HCT116 (cell line): ENCODE results near the gene FRAS1. TPM values are rescaled to one million over a fixed set of nuclear protein-coding genes. Genes with fewer than 3 reads are reported as not detected.

Source experiments
- ATAC-seq: fragments of 200-7000 bp; cut with Tn5 transposase; 2 replicates; pipeline ENCODE4 v1.9.1; 2020; ENCODE audit warnings: mild to moderate bottlenecking, moderate library complexity
- BruUV-seq: library from RNA; stranded (reverse); fragments of 400-500 nt; replicated peaks from 2 replicates; lab custom pipeline; 2021; lab: Mats Ljungman, UMichigan
- CTCF ChIA-PET: fragments of 300-600 bp; sonication (Branson Sonifier 250); formaldehyde crosslinking; loops from one replicate; lab custom pipeline; 2021; ENCODE audit warnings: antibody characterized with exemption; lab: Charles Lee
- POLR2A ChIA-PET: fragments of 300-600, 350-600 bp; sonication (Branson Sonifier 250); formaldehyde crosslinking; loops from one replicate; lab custom pipeline; 2021; ENCODE audit warnings: antibody characterized with exemption; lab: Charles Lee
- RAD21 ChIA-PET, 2 experiments: fragments of 300-600 bp; sonication (Branson Sonifier 250); formaldehyde crosslinking; loops; one replicate each; lab custom pipeline; 2023; ENCODE audit warnings: low total read pairs in 2 of 2; ENCODE audit not compliant: uncharacterized antibody in 2 of 2, unreplicated experiment in 2 of 2, low non-redundant PET in 1 of 2; lab: Charles Lee
- DNase-seq: peaks from one replicate; pipeline ENCODE4 v3.0.0-alpha.2; 2010; ENCODE audit warnings: low read depth, low spot score
- H2AFZ ChIP-seq: fragments of 200-600 bp; shearing (Covaris generic), sonication (generic); 2 replicates; pipeline ENCODE4 v1.6.1; 2017; ENCODE audit warnings: low read depth, mixed run types, mixed read lengths, antibody characterized with exemption, low read length; ENCODE audit not compliant: poor library complexity, severe bottlenecking
- H3K27ac ChIP-seq: 2 replicates; pipeline ENCODE4 v1.5.1; 2012; ENCODE audit warnings: low read depth, low read length
- H3K27me3 ChIP-seq: fragments of 200-600 bp; sonication (generic); 2 replicates; pipeline ENCODE4 v1.6.1; 2016; ENCODE audit warnings: mixed run types, low read length, mixed read lengths; ENCODE audit not compliant: insufficient read depth
- H3K36me3 ChIP-seq, 2 experiments: fragments of 200-500 bp in 1 of 2; fragments of 200-600 bp in 1 of 2; sonication (Bioruptor generic) in 1 of 2; sonication (generic) in 1 of 2; 2 replicates each; pipeline versions ENCODE4 v1.5.1 to v1.6.1; 2014 to 2016; ENCODE audit warnings: low read length in 2 of 2, inconsistent platforms in 1 of 2, mixed read lengths in 1 of 2, mixed run types in 1 of 2; ENCODE audit not compliant: insufficient read depth in 2 of 2, control insufficient read depth in 1 of 2
- H3K4me1 ChIP-seq, 2 experiments: fragments of 200-600 bp in 1 of 2; sonication (generic) in 1 of 2; 2 replicates each; pipeline versions ENCODE4 v1.5.1 to v1.6.1; 2012 to 2017; ENCODE audit warnings: low read length in 2 of 2, inconsistent platforms in 1 of 2, mild to moderate bottlenecking in 1 of 2, mixed read lengths in 1 of 2, mixed run types in 1 of 2, moderate library complexity in 1 of 2; ENCODE audit not compliant: insufficient read depth in 2 of 2, control insufficient read depth in 1 of 2
- H3K4me2 ChIP-seq: fragments of 200-600 bp; sonication (generic); 2 replicates; pipeline ENCODE4 v1.6.1; 2017; ENCODE audit warnings: mixed run types, low read length, mixed read lengths
- H3K4me3 ChIP-seq, 2 experiments: fragments of 200-600 bp in 1 of 2; sonication (generic) in 1 of 2; replicated peaks in 1 of 2; 2 replicates each; pipeline ENCODE4 v1.5.1; 2011 to 2016; ENCODE audit warnings: low read length in 2 of 2, control low read depth in 1 of 2, low read depth in 1 of 2, mild to moderate bottlenecking in 1 of 2, mixed read lengths in 1 of 2, mixed run types in 1 of 2
- H3K79me2 ChIP-seq: fragments of 200-600 bp; sonication (generic); 2 replicates; pipeline ENCODE4 v1.6.1; 2017; ENCODE audit warnings: mild to moderate bottlenecking, mixed run types, low read length, moderate library complexity, mixed read lengths; ENCODE audit not compliant: insufficient read depth
- H3K9ac ChIP-seq: fragments of 200-600 bp; sonication (generic); 2 replicates; pipeline ENCODE4 v1.6.1; 2016; ENCODE audit warnings: low read length, mixed read lengths
- H3K9me2 ChIP-seq: fragments of 200-600 bp; sonication (generic), shearing (Covaris generic); 2 replicates; pipeline ENCODE4 v1.6.1; 2017; ENCODE audit warnings: mixed run types, mild to moderate bottlenecking, moderate library complexity; ENCODE audit not compliant: insufficient read depth
- H3K9me3 ChIP-seq, 2 experiments: fragments of 200-500 bp in 1 of 2; fragments of 200-600 bp in 1 of 2; sonication (Bioruptor generic) in 1 of 2; sonication (generic) in 1 of 2; 2 replicates each; pipeline ENCODE4 v1.6.1; 2014 to 2017; ENCODE audit warnings: low read length in 2 of 2, mixed read lengths in 2 of 2, inconsistent platforms in 1 of 2, low read depth in 1 of 2, mild to moderate bottlenecking in 1 of 2, mixed run types in 1 of 2, moderate library complexity in 1 of 2; ENCODE audit not compliant: control insufficient read depth in 1 of 2, insufficient read depth in 1 of 2
- H4K20me1 ChIP-seq: fragments of 200-600 bp; sonication (generic), shearing (Covaris generic); 2 replicates; pipeline ENCODE4 v1.6.1; 2017; ENCODE audit warnings: mixed run types, mild to moderate bottlenecking, moderate library complexity; ENCODE audit not compliant: insufficient read depth
- CEBPB ChIP-seq: IDR thresholded peaks from 2 replicates; pipeline ENCODE4 v1.6.1; 2012; ENCODE audit warnings: low read depth
- EGR1 ChIP-seq: IDR thresholded peaks from 2 replicates; pipeline ENCODE4 v1.6.1; 2012; ENCODE audit warnings: low read depth
- ELF1 ChIP-seq: IDR thresholded peaks from 2 replicates; pipeline ENCODE4 v1.6.1; 2012; ENCODE audit warnings: low read depth, borderline replicate concordance
- EZH2 ChIP-seq: fragments of 200-600 bp; sonication (generic); IDR thresholded peaks from 2 replicates; pipeline ENCODE4 v1.6.1; 2017; ENCODE audit warnings: antibody characterized with exemption, mixed run types
- EZH2phosphoT487 ChIP-seq: fragments of 200-600 bp; IDR thresholded peaks from 2 replicates; pipeline ENCODE4 v1.6.1; 2018; ENCODE audit warnings: antibody characterized with exemption, borderline replicate concordance
- FOSL1 ChIP-seq: IDR thresholded peaks from 2 replicates; pipeline ENCODE4 v1.6.1; 2012; ENCODE audit warnings: low read depth
- JUND ChIP-seq: IDR thresholded peaks from 2 replicates; pipeline ENCODE4 v1.6.1; 2012
- POLR2AphosphoS5 ChIP-seq: IDR thresholded peaks from 2 replicates; pipeline ENCODE4 v1.6.1; 2011; ENCODE audit warnings: mild to moderate bottlenecking, low read depth, low read length, moderate library complexity
- SIN3A ChIP-seq: IDR thresholded peaks from 2 replicates; pipeline ENCODE4 v1.6.1; 2012; ENCODE audit warnings: low read depth
- YY1 ChIP-seq: IDR thresholded peaks from 2 replicates; pipeline ENCODE4 v1.6.1; 2011; ENCODE audit warnings: low read length, low read depth, moderate library complexity, mild to moderate bottlenecking; ENCODE audit not compliant: insufficient replicate concordance; ENCODE audit errors: extremely low read depth
- intact Hi-C: fragments of 100-400 bp; cut with micrococcal nuclease; formaldehyde crosslinking; loops from 2 replicates; pipeline ENCODE4 v1.10.0; 2022
- total RNA-seq: library from RNA; stranded (reverse); gene quantifications from one replicate; pipeline ENCODE4 v1.2.1, GENCODE V29; 2021; ENCODE audit not compliant: unreplicated experiment
- TF ChIP-seq, protein P1 (sequence below): IDR thresholded peaks from 2 replicates; pipeline ENCODE4 v1.6.1; 2012
- TF ChIP-seq, protein P2 (sequence below): IDR thresholded peaks from 2 replicates; pipeline ENCODE4 v1.6.1; 2011; ENCODE audit warnings: mild to moderate bottlenecking, low read length, moderate library complexity; ENCODE audit not compliant: insufficient replicate concordance; ENCODE audit errors: extremely low read depth
- TF ChIP-seq, protein P3 (sequence below), 3 experiments: fragments of 200-600 bp in 1 of 3; sonication (generic) in 1 of 3; IDR thresholded peaks in 2 of 3; conservative IDR thresholded peaks in 1 of 3; 2 replicates each; pipeline ENCODE4 v1.5.1; 2012 to 2017; ENCODE audit warnings: low read depth in 2 of 3, low read length in 2 of 3, antibody characterized with exemption in 1 of 3, borderline replicate concordance in 1 of 3, control low read depth in 1 of 3, mild to moderate bottlenecking in 1 of 3, mixed read lengths in 1 of 3, mixed run types in 1 of 3, moderate library complexity in 1 of 3; ENCODE audit not compliant: insufficient read depth in 1 of 3
- TF ChIP-seq, protein P4 (sequence below): IDR thresholded peaks from 2 replicates; pipeline ENCODE4 v1.6.1; 2012

Gene FRAS1
- total RNA-seq, 1 experiment from 2014 or later = 33.5 TPM

GRCh38 chr4:78342125-78342524 lies 285.0 kb downstream of the FRAS1 start:
- H3K9me3 ChIP-seq = no peaks in the 10 kb centered on the region
- no peak overlapping the region for H3K4me3 ChIP-seq
- no peak overlapping the region for H3K27ac ChIP-seq
- H3K4me2 ChIP-seq = no peak overlapping the region
- H3K4me1 ChIP-seq = no peaks in the 10 kb centered on the region
- no peaks in the 10 kb centered on the region for H3K36me3 ChIP-seq
- ChIA-PET CTCF (no interaction called here), RAD21 (no interaction called here), POLR2A (no interaction called here)
- H3K9ac ChIP-seq = no peak overlapping the region
- H2AFZ ChIP-seq = no peak overlapping the region
- TF ChIP-seq ELF1 (no peak), SIN3A (no peak), YY1 (no peak), FOSL1 (no peak), POLR2AphosphoS5 (no peak), EZH2phosphoT487 (no peak), JUND (no peak), EGR1 (no peak), CEBPB (no peak), EZH2 (no peak)
- TF ChIP-seq, protein P1, sequence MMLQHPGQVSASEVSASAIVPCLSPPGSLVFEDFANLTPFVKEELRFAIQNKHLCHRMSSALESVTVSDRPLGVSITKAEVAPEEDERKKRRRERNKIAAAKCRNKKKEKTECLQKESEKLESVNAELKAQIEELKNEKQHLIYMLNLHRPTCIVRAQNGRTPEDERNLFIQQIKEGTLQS = no peak
- TF ChIP-seq, protein P2, sequence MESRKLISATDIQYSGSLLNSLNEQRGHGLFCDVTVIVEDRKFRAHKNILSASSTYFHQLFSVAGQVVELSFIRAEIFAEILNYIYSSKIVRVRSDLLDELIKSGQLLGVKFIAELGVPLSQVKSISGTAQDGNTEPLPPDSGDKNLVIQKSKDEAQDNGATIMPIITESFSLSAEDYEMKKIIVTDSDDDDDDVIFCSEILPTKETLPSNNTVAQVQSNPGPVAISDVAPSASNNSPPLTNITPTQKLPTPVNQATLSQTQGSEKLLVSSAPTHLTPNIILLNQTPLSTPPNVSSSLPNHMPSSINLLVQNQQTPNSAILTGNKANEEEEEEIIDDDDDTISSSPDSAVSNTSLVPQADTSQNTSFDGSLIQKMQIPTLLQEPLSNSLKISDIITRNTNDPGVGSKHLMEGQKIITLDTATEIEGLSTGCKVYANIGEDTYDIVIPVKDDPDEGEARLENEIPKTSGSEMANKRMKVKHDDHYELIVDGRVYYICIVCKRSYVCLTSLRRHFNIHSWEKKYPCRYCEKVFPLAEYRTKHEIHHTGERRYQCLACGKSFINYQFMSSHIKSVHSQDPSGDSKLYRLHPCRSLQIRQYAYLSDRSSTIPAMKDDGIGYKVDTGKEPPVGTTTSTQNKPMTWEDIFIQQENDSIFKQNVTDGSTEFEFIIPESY = no peak
- TF ChIP-seq, protein P3, sequence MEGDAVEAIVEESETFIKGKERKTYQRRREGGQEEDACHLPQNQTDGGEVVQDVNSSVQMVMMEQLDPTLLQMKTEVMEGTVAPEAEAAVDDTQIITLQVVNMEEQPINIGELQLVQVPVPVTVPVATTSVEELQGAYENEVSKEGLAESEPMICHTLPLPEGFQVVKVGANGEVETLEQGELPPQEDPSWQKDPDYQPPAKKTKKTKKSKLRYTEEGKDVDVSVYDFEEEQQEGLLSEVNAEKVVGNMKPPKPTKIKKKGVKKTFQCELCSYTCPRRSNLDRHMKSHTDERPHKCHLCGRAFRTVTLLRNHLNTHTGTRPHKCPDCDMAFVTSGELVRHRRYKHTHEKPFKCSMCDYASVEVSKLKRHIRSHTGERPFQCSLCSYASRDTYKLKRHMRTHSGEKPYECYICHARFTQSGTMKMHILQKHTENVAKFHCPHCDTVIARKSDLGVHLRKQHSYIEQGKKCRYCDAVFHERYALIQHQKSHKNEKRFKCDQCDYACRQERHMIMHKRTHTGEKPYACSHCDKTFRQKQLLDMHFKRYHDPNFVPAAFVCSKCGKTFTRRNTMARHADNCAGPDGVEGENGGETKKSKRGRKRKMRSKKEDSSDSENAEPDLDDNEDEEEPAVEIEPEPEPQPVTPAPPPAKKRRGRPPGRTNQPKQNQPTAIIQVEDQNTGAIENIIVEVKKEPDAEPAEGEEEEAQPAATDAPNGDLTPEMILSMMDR (IDR thresholded peaks at IDR 0.05 in 2 of 3, conservative IDR thresholded peaks at IDR 0.05 in 1 of 3; ENCODE audit: borderline replicate concordance in 1 of 3, insufficient read depth in 1 of 3, low read depth in 2 of 3, low read length in 2 of 3) = no peak
- TF ChIP-seq, protein P4, sequence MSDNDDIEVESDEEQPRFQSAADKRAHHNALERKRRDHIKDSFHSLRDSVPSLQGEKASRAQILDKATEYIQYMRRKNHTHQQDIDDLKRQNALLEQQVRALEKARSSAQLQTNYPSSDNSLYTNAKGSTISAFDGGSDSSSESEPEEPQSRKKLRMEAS = no peak
- H3K79me2 ChIP-seq = no peaks in the 10 kb centered on the region
- H4K20me1 ChIP-seq = no peaks in the 10 kb centered on the region
- ATAC-seq (no peak), DNase-seq (no peak)
- H3K9me2 ChIP-seq = no peaks in the 10 kb centered on the region
- intact Hi-C loops = no loop called here
- no TSS peak for BruUV-seq
- no peaks in the 10 kb centered on the region for H3K27me3 ChIP-seq
